Coronary artery (tissue), 2 donors: ENCODE data around the gene GLT1D1.

Source experiments
- DNase-seq: peaks from one replicate; pipeline ENCODE4 v3.0.0-alpha.2; 2017; ENCODE audit warnings: low spot score
- H3K27ac ChIP-seq, 2 donors: fragments of 200-600 bp; sonication (generic); one replicate each; pipeline ENCODE4 v1.5.1; 2016 to 2019
- H3K4me3 ChIP-seq: fragments of 200-600 bp; sonication (generic); 2 replicates; pipeline ENCODE4 v1.5.1; 2016; ENCODE audit warnings: mild to moderate bottlenecking, moderate library complexity
- CTCF ChIP-seq: fragments of 200-600 bp; sonication (generic); IDR thresholded peaks from one replicate; pipeline ENCODE4 v1.5.1; 2019; ENCODE audit warnings: antibody characterized with exemption

GLT1D1 gene

GRCh38 chr12:129001826-129002225, 148.5 kb downstream of the GLT1D1 start:
- DNase-seq, result no peak
- no peak overlapping the region for H3K27ac ChIP-seq
- no peak for TF ChIP-seq CTCF
- H3K4me3 ChIP-seq, result no peak overlapping the region

- DNase-seq, result no peak
- no peak for TF ChIP-seq CTCF
- Histone ChIP-seq H3K4me3 (no peak overlapping the region), H3K27ac (no peak overlapping the region)
Observed at GRCh38 chr12:129002427-129002826, 149.1 kb downstream of the GLT1D1 start.

- H3K27ac ChIP-seq, result no peak overlapping the region
- no peak overlapping the region for H3K4me3 ChIP-seq
- TF ChIP-seq CTCF, result no peak
- no peak for DNase-seq
Observed at GRCh38 chr12:129005416-129005815, 152.1 kb downstream of the GLT1D1 start.

GRCh38 chr12:129005829-129006228, 152.6 kb downstream of the GLT1D1 start:
- no peak for TF ChIP-seq CTCF

GRCh38 chr12:129009833-129010622, 156.8 kb downstream of the GLT1D1 start:
- no peak for TF ChIP-seq CTCF

More at GRCh38 chr12:129005829-129006228, 152.6 kb downstream of the GLT1D1 start:
- H3K4me3 ChIP-seq, result no peak overlapping the region
- H3K27ac ChIP-seq, result no peak overlapping the region
- DNase-seq, result no peak

GRCh38 chr12:129016159-129016558, 162.9 kb downstream of the GLT1D1 start:
- no peak for TF ChIP-seq CTCF
- Histone ChIP-seq H3K4me3 (no peak overlapping the region), H3K27ac (no peak overlapping the region)
- DNase-seq, result no peak

More at GRCh38 chr12:129009833-129010622, 156.8 kb downstream of the GLT1D1 start:
- DNase-seq, result no peak
- H3K27ac ChIP-seq, result no peak overlapping the region
- H3K4me3 ChIP-seq, result no peak overlapping the region

GRCh38 chr12:129025055-129025454, 171.8 kb downstream of the GLT1D1 start:
- Histone ChIP-seq H3K4me3 (no peak overlapping the region), H3K27ac (no peak overlapping the region)
- DNase-seq, result no peak
- TF ChIP-seq CTCF, result no peak
